GM13977 (cell line): ENCODE data around the gene KRTAP10-5.

ENCODE experiments used
- DNase-seq: peaks from one replicate; pipeline ENCODE4 v3.0.0; 2012; ENCODE audit warnings: low spot score
- in situ Hi-C: fragments of 300-500 bp; cut with MboI; formaldehyde crosslinking; loops from one replicate; pipeline ENCODE4 v1.12.0; 2022; ENCODE audit warnings: low sequenced_read_pairs, low pct_unique_long_range_greater_than_20kb, mixed read lengths, inconsistent platforms; ENCODE audit not compliant: unreplicated experiment
- TF ChIP-seq, protein P1 (sequence below): IDR thresholded peaks from 2 replicates; pipeline ENCODE4 v1.5.1; 2012; ENCODE audit warnings: mild to moderate bottlenecking, control low read depth; ENCODE audit not compliant: insufficient read depth; ENCODE audit errors: extremely low read depth, missing control alignments

KRTAP10-5 gene

DNA sequence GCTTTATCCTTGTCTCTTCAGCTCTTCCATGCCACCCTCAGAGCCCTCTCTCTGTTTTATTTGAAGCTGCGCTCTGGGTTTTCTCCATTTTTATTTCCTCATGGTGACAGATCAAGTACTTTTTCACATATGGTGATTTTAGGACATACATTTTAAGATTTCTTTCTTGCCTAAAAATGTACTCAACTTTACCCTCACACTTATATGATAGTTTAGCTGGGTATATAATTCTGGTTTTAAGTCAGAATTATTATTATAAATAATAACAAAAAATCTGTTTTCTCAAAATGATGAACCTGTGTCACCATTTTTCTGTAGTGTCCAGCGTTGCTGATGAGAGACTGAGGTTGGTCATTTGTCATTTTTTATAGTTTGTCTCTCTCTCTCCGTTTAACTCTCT lies 754 bp upstream of the KRTAP10-5 start:
- TF ChIP-seq, protein P1, sequence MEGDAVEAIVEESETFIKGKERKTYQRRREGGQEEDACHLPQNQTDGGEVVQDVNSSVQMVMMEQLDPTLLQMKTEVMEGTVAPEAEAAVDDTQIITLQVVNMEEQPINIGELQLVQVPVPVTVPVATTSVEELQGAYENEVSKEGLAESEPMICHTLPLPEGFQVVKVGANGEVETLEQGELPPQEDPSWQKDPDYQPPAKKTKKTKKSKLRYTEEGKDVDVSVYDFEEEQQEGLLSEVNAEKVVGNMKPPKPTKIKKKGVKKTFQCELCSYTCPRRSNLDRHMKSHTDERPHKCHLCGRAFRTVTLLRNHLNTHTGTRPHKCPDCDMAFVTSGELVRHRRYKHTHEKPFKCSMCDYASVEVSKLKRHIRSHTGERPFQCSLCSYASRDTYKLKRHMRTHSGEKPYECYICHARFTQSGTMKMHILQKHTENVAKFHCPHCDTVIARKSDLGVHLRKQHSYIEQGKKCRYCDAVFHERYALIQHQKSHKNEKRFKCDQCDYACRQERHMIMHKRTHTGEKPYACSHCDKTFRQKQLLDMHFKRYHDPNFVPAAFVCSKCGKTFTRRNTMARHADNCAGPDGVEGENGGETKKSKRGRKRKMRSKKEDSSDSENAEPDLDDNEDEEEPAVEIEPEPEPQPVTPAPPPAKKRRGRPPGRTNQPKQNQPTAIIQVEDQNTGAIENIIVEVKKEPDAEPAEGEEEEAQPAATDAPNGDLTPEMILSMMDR, result no peak
- no peak for DNase-seq
- in situ Hi-C loops, result no loop called here

DNA sequence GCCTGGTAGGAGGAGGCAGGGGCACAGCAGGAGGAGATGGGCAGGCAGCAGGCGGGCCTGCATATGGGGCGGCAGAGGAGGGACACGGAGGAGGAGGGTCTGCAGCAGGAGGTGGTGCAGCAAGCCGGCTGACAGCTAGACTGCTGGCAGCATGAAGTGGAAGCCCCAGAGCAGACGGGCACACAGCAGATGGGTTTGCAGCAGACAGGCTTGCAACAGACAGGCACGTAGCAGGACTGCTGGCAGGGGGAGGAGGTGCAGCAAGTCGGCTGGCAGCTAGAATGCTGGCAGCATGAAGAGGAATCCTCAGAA lies 615 bp downstream of the KRTAP10-5 start:
- no peak for DNase-seq
- TF ChIP-seq, protein P1, result no peak

DNA sequence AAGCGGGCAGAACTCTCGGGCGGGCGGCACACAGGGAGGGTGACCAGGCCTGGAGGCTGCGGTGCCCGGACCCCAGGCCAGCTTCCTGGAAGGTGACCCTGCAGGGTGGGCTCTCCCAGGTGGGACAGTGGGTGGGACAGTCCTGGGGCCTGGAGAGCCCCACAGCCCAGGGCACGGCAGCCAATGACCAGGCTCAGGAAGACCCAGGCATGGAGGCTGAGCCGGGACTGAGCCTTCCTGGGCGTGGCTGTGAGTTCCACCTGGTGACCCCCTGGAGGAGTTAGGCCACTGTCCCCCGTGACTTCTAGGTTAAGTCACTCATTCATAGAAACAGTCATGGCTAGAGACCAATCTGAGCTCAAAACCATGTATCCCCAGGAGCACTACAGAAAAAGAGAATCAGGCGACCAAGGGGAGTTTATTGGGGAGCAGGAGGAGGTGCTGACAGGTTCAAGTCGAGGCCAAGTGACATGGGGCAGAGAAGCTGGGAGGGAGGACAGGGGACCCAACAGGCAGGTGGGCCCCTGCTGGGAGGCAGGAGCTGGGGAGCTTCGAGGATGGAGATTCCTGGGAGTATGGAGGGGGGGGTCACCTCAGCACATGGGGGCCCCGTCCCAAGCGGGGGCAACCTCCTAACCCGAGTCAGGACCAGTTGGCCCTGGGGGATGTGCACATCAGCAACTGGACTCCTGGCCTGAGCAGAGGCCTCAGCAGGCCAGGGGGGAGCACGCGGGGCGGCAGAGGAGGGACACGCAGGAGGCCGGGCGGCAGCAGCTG lies 1.2 kb downstream of the KRTAP10-5 start:
- in situ Hi-C loops, result no loop called here
- TF ChIP-seq, protein P1, result no peak
- DNase-seq, result no peak

More for the DNA sequence above, 615 bp downstream of the KRTAP10-5 start:
- in situ Hi-C loops, result no loop called here

DNA sequence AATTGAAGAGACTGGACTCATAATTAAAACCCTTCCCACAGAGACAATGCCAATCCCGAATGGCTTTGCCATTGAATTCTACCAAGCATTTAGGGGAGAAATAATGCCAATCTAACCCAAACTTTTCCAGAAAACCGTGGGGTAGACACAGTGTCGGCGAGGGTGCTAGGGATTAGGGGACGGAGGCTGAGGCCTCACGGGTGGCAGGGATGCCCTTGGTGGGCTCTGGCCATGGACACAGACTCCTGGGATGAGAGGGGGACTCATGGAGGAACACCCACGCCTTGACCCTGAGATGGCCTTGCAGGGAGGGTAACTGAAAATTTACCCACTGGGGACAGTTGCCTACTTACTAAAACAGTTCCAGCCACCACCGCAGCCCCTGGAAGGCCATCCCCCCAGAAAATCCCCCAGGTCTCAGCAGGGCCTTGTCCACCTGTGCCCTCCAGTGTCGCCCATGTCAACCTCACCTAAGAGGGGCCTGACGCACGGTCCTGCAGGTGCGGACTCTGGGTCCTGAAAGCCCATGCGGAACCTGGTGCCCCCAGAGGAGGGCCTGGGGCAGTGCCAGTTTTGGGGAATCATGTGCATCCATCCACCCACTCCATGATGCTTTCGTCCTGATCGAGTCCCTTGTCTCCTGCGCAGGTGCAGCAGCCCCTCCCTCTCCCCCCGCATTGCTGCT lies 1.9 kb downstream of the KRTAP10-5 start:
- no peak for DNase-seq
- in situ Hi-C loops, result no loop called here
- TF ChIP-seq, protein P1, result no peak

DNA sequence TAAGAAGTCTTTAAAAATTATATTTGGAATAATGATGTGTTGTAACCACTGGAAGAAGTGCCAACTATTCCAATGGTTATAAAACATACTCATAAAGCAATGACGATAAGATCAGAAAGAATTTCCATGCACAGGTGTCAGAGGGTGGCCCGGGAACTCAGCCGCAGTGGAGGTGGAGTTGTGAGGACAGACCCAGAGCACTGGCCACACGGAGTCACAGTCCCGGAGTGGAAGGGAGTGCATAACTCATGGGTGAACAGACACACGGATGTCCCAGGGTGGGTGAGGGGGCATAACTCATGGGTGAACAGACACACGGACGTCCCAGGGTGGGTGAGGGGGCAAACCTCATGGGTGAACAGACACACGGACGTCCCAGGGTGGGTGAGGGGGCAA lies 4.4 kb downstream of the KRTAP10-5 start:
- DNase-seq, result no peak
- TF ChIP-seq, protein P1, result no peak
- in situ Hi-C loops, result no loop called here

DNA sequence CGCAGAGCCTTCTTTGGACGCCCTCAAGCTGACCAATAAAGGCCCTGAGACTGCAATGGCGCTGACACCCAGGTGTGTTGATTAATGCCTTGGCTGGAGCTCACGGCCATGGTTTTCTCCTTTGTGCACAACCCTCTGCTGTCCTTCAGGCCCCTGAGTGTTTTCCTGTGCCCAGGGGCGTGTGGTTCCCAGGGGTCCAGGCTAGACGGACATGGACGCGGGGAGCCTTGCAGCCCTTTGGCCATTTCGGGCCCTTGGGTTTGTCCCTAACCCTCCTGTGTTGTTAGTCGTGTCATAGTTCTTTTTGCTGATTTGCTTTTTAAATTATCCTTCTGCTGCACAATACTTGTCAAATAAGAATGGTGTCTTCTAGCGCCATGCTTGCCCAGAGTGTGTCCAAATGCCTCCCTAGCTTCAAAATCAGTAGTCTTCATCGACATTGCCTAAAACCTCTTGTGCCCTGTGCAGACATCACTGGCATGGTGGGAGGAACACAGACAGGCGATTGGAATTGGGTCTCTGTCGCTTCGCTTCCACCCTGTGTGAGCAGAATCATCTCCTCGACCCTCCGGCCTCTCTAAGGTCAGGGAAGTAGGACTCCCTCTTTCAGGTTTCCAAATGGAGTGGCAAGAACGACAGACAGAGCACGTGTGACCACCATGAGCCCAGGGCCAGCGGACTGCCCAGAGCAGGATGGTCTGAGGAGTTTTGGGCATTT lies 4.9 kb downstream of the KRTAP10-5 start:
- in situ Hi-C loops, result no loop called here
- TF ChIP-seq, protein P1, result no peak
- DNase-seq, result no peak
